Karpas-422 (cell line): Measurements from ENCODE around the gene UPK1B. TPM values are rescaled to one million over a fixed set of nuclear protein-coding genes. Genes with fewer than 3 reads are reported as not detected.

Experiments
- DNase-seq: peaks from one replicate; pipeline ENCODE4 v3.0.0-alpha.2; 2015
- H2AFZ ChIP-seq: fragments of 200-600 bp; sonication (generic); 2 replicates; pipeline ENCODE4 v1.6.1; 2014; ENCODE audit warnings: antibody characterized with exemption, low read length, mixed read lengths
- H3K27ac ChIP-seq: fragments of 200-600 bp; sonication (generic); 2 replicates; pipeline ENCODE4 v1.5.1; 2014; ENCODE audit warnings: mild to moderate bottlenecking, low read length, moderate library complexity
- H3K27me3 ChIP-seq: fragments of 200-600 bp; sonication (generic); 2 replicates; pipeline ENCODE4 v1.6.1; 2014; ENCODE audit warnings: low read length, mixed read lengths
- H3K36me3 ChIP-seq: fragments of 200-600 bp; sonication (generic); 2 replicates; pipeline ENCODE4 v1.6.1; 2014; ENCODE audit warnings: low read length, mixed read lengths; ENCODE audit not compliant: insufficient read depth
- H3K4me1 ChIP-seq: fragments of 200-600 bp; sonication (generic); 2 replicates; pipeline ENCODE4 v1.6.1; 2014; ENCODE audit warnings: mild to moderate bottlenecking, low read length, mixed read lengths
- H3K4me2 ChIP-seq: fragments of 200-600 bp; sonication (generic); 2 replicates; pipeline ENCODE4 v1.6.1; 2014; ENCODE audit warnings: low read length, low read depth, mild to moderate bottlenecking; ENCODE audit not compliant: poor library complexity, severe bottlenecking
- H3K4me3 ChIP-seq: fragments of 200-600 bp; sonication (generic); 2 replicates; pipeline ENCODE4 v1.5.1; 2014; ENCODE audit warnings: mild to moderate bottlenecking, antibody characterized with exemption, low read length, mixed read lengths
- H3K79me2 ChIP-seq: fragments of 200-600 bp; sonication (generic); 2 replicates; pipeline ENCODE4 v1.6.1; 2014; ENCODE audit warnings: mild to moderate bottlenecking, low read length, mixed read lengths
- H3K9ac ChIP-seq: fragments of 200-600 bp; sonication (generic); 2 replicates; pipeline ENCODE4 v1.6.0; 2014; ENCODE audit warnings: low read length
- H3K9me2 ChIP-seq: fragments of 200-600 bp; sonication (generic), shearing (Covaris generic); replicated peaks from 2 replicates; pipeline ENCODE4 v1.6.0; 2014; ENCODE audit warnings: mild to moderate bottlenecking, low read length, moderate library complexity; ENCODE audit not compliant: insufficient read depth
- H3K9me3 ChIP-seq: fragments of 300-700, 200-600 bp; sonication (generic); 2 replicates; pipeline ENCODE4 v1.6.1; 2014; ENCODE audit warnings: low read length, mixed read lengths
- H4K20me1 ChIP-seq: fragments of 200-600 bp; sonication (generic); 2 replicates; pipeline ENCODE4 v1.6.1; 2014; ENCODE audit warnings: mild to moderate bottlenecking, antibody characterized with exemption, low read length, low read depth; ENCODE audit not compliant: insufficient read depth
- total RNA-seq: library from RNA; depleted of rRNA; stranded (reverse); fragments of >200 nt; shearing (Covaris generic); gene quantifications from 2 replicates; pipeline ENCODE4 v1.2.3, GENCODE V29; 2014; ENCODE audit warnings: low replicate concordance

The UPK1B gene
- total RNA-seq, 1 experiment from 2014 or later, result not detected

- H2AFZ ChIP-seq, result no peak within 1 kb of the TSS
- DNase-seq, result peak; percentile 54
Observed at GRCh38 chr3:119145500-119146167, 27.8 kb upstream of the UPK1B start, which contains the start of gene TEX55. Gene TEX55, plus strand, starts transcription at chr3:119146165. Its CDS starts 25 bp downstream, at chr3:119146190.

GRCh38 chr3:119146578-119147375 lies 26.6 kb upstream of the UPK1B start:
- H3K27me3 ChIP-seq, result no peaks in the 10 kb centered on the region
- H4K20me1 ChIP-seq, result no peaks in the 10 kb centered on the region
- no peak overlapping the region for H3K27ac ChIP-seq
- no peaks in the 10 kb centered on the region for H3K9me2 ChIP-seq
- no peaks in the 10 kb centered on the region for H3K36me3 ChIP-seq
- DNase-seq, result no peak
- H3K79me2 ChIP-seq, result no peaks in the 10 kb centered on the region
- H3K4me1 ChIP-seq, result no peaks in the 10 kb centered on the region
- H3K4me3 ChIP-seq, result no peak overlapping the region
- no peak overlapping the region for H2AFZ ChIP-seq
- H3K9me3 ChIP-seq, result no peaks in the 10 kb centered on the region
- H3K4me2 ChIP-seq, result no peak overlapping the region
- no peak overlapping the region for H3K9ac ChIP-seq

More at GRCh38 chr3:119145500-119146167, 27.8 kb upstream of the UPK1B start, which contains the start of gene TEX55:
- H3K9me3 ChIP-seq, result no peaks in the 10 kb centered on the region
- H3K79me2 ChIP-seq, result no peaks in the 10 kb centered on the region
- H3K4me3 ChIP-seq, result no peak within 1 kb of the TSS
- H4K20me1 ChIP-seq, result no peaks in the 10 kb centered on the region
- no peaks in the 10 kb centered on the region for H3K36me3 ChIP-seq
- no peaks in the 10 kb centered on the region for H3K4me1 ChIP-seq
- no peak within 1 kb of the TSS for H3K4me2 ChIP-seq
- no peak within 1 kb of the TSS for H3K27ac ChIP-seq
- no peaks in the 10 kb centered on the region for H3K9me2 ChIP-seq
- no peak within 1 kb of the TSS for H3K9ac ChIP-seq
- no peaks in the 10 kb centered on the region for H3K27me3 ChIP-seq

- no peaks in the 10 kb centered on the region for H3K36me3 ChIP-seq
- no peaks in the 10 kb centered on the region for H3K27me3 ChIP-seq
- no peaks in the 10 kb centered on the region for H3K4me1 ChIP-seq
- DNase-seq, result no peak
- no peak overlapping the region for H3K27ac ChIP-seq
- no peaks in the 10 kb centered on the region for H3K9me2 ChIP-seq
- no peaks in the 10 kb centered on the region for H4K20me1 ChIP-seq
- H3K4me2 ChIP-seq, result no peak overlapping the region
- H3K9me3 ChIP-seq, result no peaks in the 10 kb centered on the region
- no peaks in the 10 kb centered on the region for H3K79me2 ChIP-seq
- no peak overlapping the region for H3K9ac ChIP-seq
- H3K4me3 ChIP-seq, result no peak overlapping the region
- no peak overlapping the region for H2AFZ ChIP-seq
Observed at GRCh38 chr3:119147494-119147893, 25.9 kb upstream of the UPK1B start.

GRCh38 chr3:119148493-119149180 lies 24.8 kb upstream of the UPK1B start:
- Histone ChIP-seq H3K4me1 (no peaks in the 10 kb centered on the region), H3K4me2 (no peak overlapping the region), H3K36me3 (no peaks in the 10 kb centered on the region), H3K9me2 (no peaks in the 10 kb centered on the region), H3K9ac (no peak overlapping the region), H3K79me2 (no peaks in the 10 kb centered on the region), H2AFZ (no peak overlapping the region), H4K20me1 (no peaks in the 10 kb centered on the region), H3K27ac (no peak overlapping the region), H3K27me3 (no peaks in the 10 kb centered on the region), H3K9me3 (no peaks in the 10 kb centered on the region), H3K4me3 (no peak overlapping the region)
- DNase-seq, result no peak

- Histone ChIP-seq H3K9ac (no peak overlapping the region), H3K79me2 (no peaks in the 10 kb centered on the region), H3K4me1 (no peaks in the 10 kb centered on the region), H2AFZ (no peak overlapping the region), H3K4me3 (no peak overlapping the region), H3K9me2 (no peaks in the 10 kb centered on the region), H3K4me2 (no peak overlapping the region), H3K36me3 (no peaks in the 10 kb centered on the region), H4K20me1 (no peaks in the 10 kb centered on the region), H3K27ac (no peak overlapping the region), H3K9me3 (no peaks in the 10 kb centered on the region), H3K27me3 (no peaks in the 10 kb centered on the region)
- no peak for DNase-seq
Observed at GRCh38 chr3:119149484-119149883, 23.9 kb upstream of the UPK1B start.

GRCh38 chr3:119156868-119157267 lies 16.5 kb upstream of the UPK1B start:
- H3K27ac ChIP-seq, result no peak overlapping the region
- no peaks in the 10 kb centered on the region for H4K20me1 ChIP-seq
- H3K27me3 ChIP-seq, result no peaks in the 10 kb centered on the region
- H3K4me2 ChIP-seq, result no peak overlapping the region
- no peaks in the 10 kb centered on the region for H3K36me3 ChIP-seq
- no peaks in the 10 kb centered on the region for H3K4me1 ChIP-seq
- H3K79me2 ChIP-seq, result no peaks in the 10 kb centered on the region
- H3K9ac ChIP-seq, result no peak overlapping the region
- H3K4me3 ChIP-seq, result no peak overlapping the region
- H3K9me3 ChIP-seq, result no peaks in the 10 kb centered on the region
- no peak overlapping the region for H2AFZ ChIP-seq
- no peaks in the 10 kb centered on the region for H3K9me2 ChIP-seq
- no peak for DNase-seq

GRCh38 chr3:119157971-119158370 lies 15.4 kb upstream of the UPK1B start:
- no peaks in the 10 kb centered on the region for H3K9me2 ChIP-seq
- H3K9ac ChIP-seq, result no peak overlapping the region
- H3K27ac ChIP-seq, result no peak overlapping the region
- H3K36me3 ChIP-seq, result no peaks in the 10 kb centered on the region
- H3K4me1 ChIP-seq, result no peaks in the 10 kb centered on the region
- H3K4me3 ChIP-seq, result no peak overlapping the region
- H3K79me2 ChIP-seq, result no peaks in the 10 kb centered on the region
- no peak overlapping the region for H3K4me2 ChIP-seq
- no peak overlapping the region for H2AFZ ChIP-seq
- no peak for DNase-seq
- no peaks in the 10 kb centered on the region for H3K27me3 ChIP-seq
- no peaks in the 10 kb centered on the region for H3K9me3 ChIP-seq
- no peaks in the 10 kb centered on the region for H4K20me1 ChIP-seq

GRCh38 chr3:119160361-119160760 lies 13.0 kb upstream of the UPK1B start:
- Histone ChIP-seq H3K4me2 (no peak overlapping the region), H3K9me3 (no peaks in the 10 kb centered on the region), H3K4me1 (no peaks in the 10 kb centered on the region), H2AFZ (no peak overlapping the region), H3K9ac (no peak overlapping the region), H3K27ac (no peak overlapping the region), H3K36me3 (no peaks in the 10 kb centered on the region), H3K79me2 (no peaks in the 10 kb centered on the region), H3K4me3 (no peak overlapping the region), H3K27me3 (no peaks in the 10 kb centered on the region), H4K20me1 (no peaks in the 10 kb centered on the region), H3K9me2 (no peaks in the 10 kb centered on the region)
- no peak for DNase-seq
